AML-193 (cell line): ENCODE results near the gene FASN.
A peak's percentile ranks its signal among the peaks of the same experiment; 100 is the strongest.

ENCODE experiments used
- DNase-seq, 2 experiments: peaks; one replicate each; lab custom pipeline; 2025; lab: John Stamatoyannopoulos, UW

Gene FASN

GRCh38 chr17:82056729-82057621, 41.1 kb downstream of the FASN start:
- no peak for DNase-seq

- DNase-seq = no peak
Measured at GRCh38 chr17:82055965-82056728, 41.9 kb downstream of the FASN start.

- no peak for DNase-seq
Measured at GRCh38 chr17:82055023-82055964, 42.7 kb downstream of the FASN start.

- DNase-seq = no peak
Measured at GRCh38 chr17:82054351-82055022, 43.5 kb downstream of the FASN start.

GRCh38 chr17:82053556-82054263, 44.3 kb downstream of the FASN start:
- DNase-seq = no peak

- no peak for DNase-seq
Measured at GRCh38 chr17:82053130-82053529, 44.9 kb downstream of the FASN start.

GRCh38 chr17:82052638-82053059, 45.4 kb downstream of the FASN start:
- DNase-seq = no peak

GRCh38 chr17:82051776-82052637, 46.0 kb downstream of the FASN start, which contains the start of the genes GPS1 and RFNG:
GPS1 (plus strand) TSS chr17:82051898; CDS start chr17:82051932, 34 bp downstream.
RFNG (minus strand) TSS chr17:82051811; CDS start chr17:82051766, 45 bp downstream.
- peak; percentile 53 to 58 for DNase-seq

GRCh38 chr17:82050761-82051641, 47.0 kb downstream of the FASN start:
- DNase-seq = no peak

- no peak for DNase-seq
Measured at GRCh38 chr17:82050152-82050760, 47.8 kb downstream of the FASN start.

- no peak for DNase-seq
Measured at GRCh38 chr17:82049521-82049971, 48.5 kb downstream of the FASN start.

- DNase-seq = no peak
Measured at GRCh38 chr17:82049106-82049505, 48.9 kb downstream of the FASN start.

- DNase-seq = no peak
Measured at GRCh38 chr17:82048571-82048971, 49.5 kb downstream of the FASN start.

- DNase-seq = no peak
Measured at GRCh38 chr17:82047914-82048570, 50.0 kb downstream of the FASN start.

- no peak for DNase-seq
Measured at GRCh38 chr17:82047379-82047778, 50.7 kb downstream of the FASN start.

- no peak for DNase-seq
Measured at GRCh38 chr17:82046903-82047302, 51.1 kb downstream of the FASN start.

GRCh38 chr17:82045936-82046484, 52.0 kb downstream of the FASN start:
- DNase-seq = no peak
